Activated CD4-positive, alpha-beta T cell treated with anti-CD3 and anti-CD28 coated beads for 36 hours (primary cell): ENCODE data around the gene C1orf167. TPM values are rescaled to one million over a fixed set of nuclear protein-coding genes. Genes with fewer than 3 reads are reported as not detected.

ENCODE experiments used
- ATAC-seq: fragments of 200-7000 bp; cut with Tn5 transposase; one replicate; pipeline ENCODE4 v1.10.0; 2021; ENCODE audit warnings: mild to moderate bottlenecking, moderate library complexity
- CTCF ChIA-PET: fragments of 350-600 bp; sonication (Branson Sonifier 250); formaldehyde crosslinking; loops from one replicate; lab custom pipeline; 2021; ENCODE audit warnings: antibody characterized with exemption; lab: Charles Lee
- POLR2A ChIA-PET: fragments of 350-600 bp; sonication (Branson Sonifier 250); formaldehyde crosslinking; loops from one replicate; lab custom pipeline; 2021; ENCODE audit warnings: antibody characterized with exemption, inconsistent platforms; lab: Charles Lee
- DNase-seq: peaks from one replicate; pipeline ENCODE4 v3.0.0-alpha.2; 2020
- H3K27ac Mint-ChIP-seq: one replicate; pipeline ENCODE4 v1.8.0; 2021; ENCODE audit warnings: mixed read lengths
- H3K27me3 Mint-ChIP-seq: one replicate; pipeline ENCODE4 v1.8.0; 2021; ENCODE audit warnings: mixed read lengths
- H3K36me3 Mint-ChIP-seq: one replicate; pipeline ENCODE4 v1.8.0; 2021; ENCODE audit warnings: low read depth, mixed read lengths
- H3K4me1 Mint-ChIP-seq: one replicate; pipeline ENCODE4 v1.8.0; 2021; ENCODE audit warnings: mixed read lengths
- H3K4me3 Mint-ChIP-seq: one replicate; pipeline ENCODE4 v1.8.0; 2021; ENCODE audit warnings: mild to moderate bottlenecking, moderate library complexity, mixed read lengths
- H3K9me3 Mint-ChIP-seq: one replicate; pipeline ENCODE4 v1.8.0; 2021; ENCODE audit warnings: low read depth, mixed read lengths
- intact Hi-C, 2 experiments: fragments of 100-400 bp; cut with DNase I in 1 of 2; cut with micrococcal nuclease in 1 of 2; formaldehyde crosslinking; loops; one replicate each; pipeline versions ENCODE4 v1.14.2 to v1.15.1; 2022 to 2024; cut with DNase I, micrococcal nuclease
- total RNA-seq, 2 experiments: library from RNA; stranded (reverse); gene quantifications; one replicate each; pipeline ENCODE4 v1.2.3, GENCODE V29; 2021

Gene C1orf167
- total RNA-seq, 2 experiments from 2014 or later, result not detected

GRCh38 chr1:11764115-11764514, 2.1 kb downstream of the C1orf167 start:
- no peak for ATAC-seq
- peaks cover 15% of the 10 kb centered on the region for H3K27me3 Mint-ChIP-seq
- no peaks in the 10 kb centered on the region for H3K4me1 Mint-ChIP-seq
- ChIA-PET POLR2A (no interaction called here), CTCF (no interaction called here)
- no peaks in the 10 kb centered on the region for H3K36me3 Mint-ChIP-seq
- no peak overlapping the region for H3K27ac Mint-ChIP-seq
- intact Hi-C loops, result no loop called here
- no peak overlapping the region for H3K4me3 Mint-ChIP-seq
- DNase-seq, result no peak
- H3K9me3 Mint-ChIP-seq, result no peaks in the 10 kb centered on the region

- H3K9me3 Mint-ChIP-seq, result no peaks in the 10 kb centered on the region
- ATAC-seq, result no peak
- POLR2A ChIA-PET, result no interaction called here
- DNase-seq, result no peak
- no peaks in the 10 kb centered on the region for H3K36me3 Mint-ChIP-seq
- H3K4me3 Mint-ChIP-seq, result no peak overlapping the region
- H3K27me3 Mint-ChIP-seq, result peaks cover 15% of the 10 kb centered on the region
- H3K4me1 Mint-ChIP-seq, result no peaks in the 10 kb centered on the region
- intact Hi-C loops, result no loop called here
- H3K27ac Mint-ChIP-seq, result no peak overlapping the region
- CTCF ChIA-PET, result no interaction called here
These were observed 2.5 kb downstream of the C1orf167 start for GRCh38 chr1:11764519-11764918.

- ATAC-seq, result no peak
- ChIA-PET CTCF (no interaction called here), POLR2A (interaction anchor here (0.6 kb wide), 1 partner anchor 433 kb away, joined by 3 read pairs; no protein-coding TSS in a partner anchor)
- Mint-ChIP-seq H3K9me3 (no peaks in the 10 kb centered on the region), H3K27me3 (peaks cover 12% of the 10 kb centered on the region), H3K27ac (no peak overlapping the region), H3K4me3 (no peak overlapping the region), H3K4me1 (no peaks in the 10 kb centered on the region), H3K36me3 (no peaks in the 10 kb centered on the region)
- no peak for DNase-seq
- intact Hi-C loops, result no loop called here
These were observed 3.9 kb downstream of the C1orf167 start for GRCh38 chr1:11765661-11766428.

- H3K4me1 Mint-ChIP-seq, result no peaks in the 10 kb centered on the region
- DNase-seq (no peak), ATAC-seq (no peak)
- intact Hi-C loops, result no loop called here
- ChIA-PET POLR2A (interaction anchor here (0.6 kb wide), 1 partner anchor 433 kb away, joined by 3 read pairs; no protein-coding TSS in a partner anchor), CTCF (no interaction called here)
- H3K9me3 Mint-ChIP-seq, result no peaks in the 10 kb centered on the region
- peaks cover 8% of the 10 kb centered on the region for H3K27me3 Mint-ChIP-seq
- no peak overlapping the region for H3K4me3 Mint-ChIP-seq
- no peaks in the 10 kb centered on the region for H3K36me3 Mint-ChIP-seq
- H3K27ac Mint-ChIP-seq, result no peak overlapping the region
These were observed 4.4 kb downstream of the C1orf167 start for GRCh38 chr1:11766429-11766776.

- H3K4me3 Mint-ChIP-seq, result no peak overlapping the region
- no peaks in the 10 kb centered on the region for H3K36me3 Mint-ChIP-seq
- H3K9me3 Mint-ChIP-seq, result no peaks in the 10 kb centered on the region
- intact Hi-C loops, result no loop called here
- H3K27ac Mint-ChIP-seq, result no peak overlapping the region
- CTCF ChIA-PET, result no interaction called here
- DNase-seq (no peak), ATAC-seq (no peak)
- H3K4me1 Mint-ChIP-seq, result no peaks in the 10 kb centered on the region
- POLR2A ChIA-PET, result no interaction called here
- H3K27me3 Mint-ChIP-seq, result peaks cover 5% of the 10 kb centered on the region
These were observed 6.1 kb downstream of the C1orf167 start for GRCh38 chr1:11767922-11768704.

GRCh38 chr1:11768821-11769220, 6.8 kb downstream of the C1orf167 start:
- Mint-ChIP-seq H3K4me1 (no peaks in the 10 kb centered on the region), H3K4me3 (no peak overlapping the region), H3K9me3 (no peaks in the 10 kb centered on the region), H3K27me3 (peaks cover under 1% of the 10 kb centered on the region), H3K36me3 (no peaks in the 10 kb centered on the region), H3K27ac (no peak overlapping the region)
- DNase-seq (no peak), ATAC-seq (no peak)
- POLR2A ChIA-PET, result no interaction called here
- CTCF ChIA-PET, result no interaction called here
- intact Hi-C loops, result no loop called here

- Mint-ChIP-seq H3K27ac (no peak overlapping the region), H3K36me3 (no peaks in the 10 kb centered on the region), H3K27me3 (no peaks in the 10 kb centered on the region), H3K9me3 (no peaks in the 10 kb centered on the region), H3K4me1 (no peaks in the 10 kb centered on the region), H3K4me3 (no peak overlapping the region)
- ChIA-PET POLR2A (no interaction called here), CTCF (no interaction called here)
- DNase-seq (no peak), ATAC-seq (no peak)
- intact Hi-C loops, result no loop called here
These were observed 7.3 kb downstream of the C1orf167 start for GRCh38 chr1:11769274-11769673.

GRCh38 chr1:11770011-11770410, 8.0 kb downstream of the C1orf167 start:
- no peak overlapping the region for H3K4me3 Mint-ChIP-seq
- CTCF ChIA-PET, result no interaction called here

GRCh38 chr1:11771481-11772043, 9.6 kb downstream of the C1orf167 start:
- no peak for DNase-seq
- H3K4me1 Mint-ChIP-seq, result no peaks in the 10 kb centered on the region
- no peaks in the 10 kb centered on the region for H3K9me3 Mint-ChIP-seq
- intact Hi-C loops, result no loop called here
- POLR2A ChIA-PET, result no interaction called here
- H3K27ac Mint-ChIP-seq, result no peak overlapping the region
- no peaks in the 10 kb centered on the region for H3K36me3 Mint-ChIP-seq
- CTCF ChIA-PET, result no interaction called here
- no peak overlapping the region for H3K4me3 Mint-ChIP-seq
- ATAC-seq, result no peak
- H3K27me3 Mint-ChIP-seq, result no peaks in the 10 kb centered on the region

More at GRCh38 chr1:11770011-11770410, 8.0 kb downstream of the C1orf167 start:
- H3K4me1 Mint-ChIP-seq, result no peaks in the 10 kb centered on the region
- DNase-seq (no peak), ATAC-seq (no peak)
- H3K9me3 Mint-ChIP-seq, result no peaks in the 10 kb centered on the region
- no peaks in the 10 kb centered on the region for H3K27me3 Mint-ChIP-seq
- intact Hi-C loops, result no loop called here
- POLR2A ChIA-PET, result no interaction called here
- H3K36me3 Mint-ChIP-seq, result no peaks in the 10 kb centered on the region
- H3K27ac Mint-ChIP-seq, result no peak overlapping the region

- ChIA-PET POLR2A (no interaction called here), CTCF (interaction anchor here (0.6 kb wide), 1 partner anchor 13 kb away, joined by 3 read pairs; no protein-coding TSS in a partner anchor)
- H3K9me3 Mint-ChIP-seq, result no peaks in the 10 kb centered on the region
- H3K4me3 Mint-ChIP-seq, result no peak overlapping the region
- H3K27ac Mint-ChIP-seq, result no peak overlapping the region
- H3K4me1 Mint-ChIP-seq, result no peaks in the 10 kb centered on the region
- intact Hi-C loops, result no loop called here
- no peaks in the 10 kb centered on the region for H3K36me3 Mint-ChIP-seq
- DNase-seq (no peak), ATAC-seq (no peak)
- H3K27me3 Mint-ChIP-seq, result no peaks in the 10 kb centered on the region
These were observed 10.5 kb downstream of the C1orf167 start for GRCh38 chr1:11772458-11772857.

GRCh38 chr1:11774753-11775152, 12.8 kb downstream of the C1orf167 start:
- POLR2A ChIA-PET, result no interaction called here
- ATAC-seq (no peak), DNase-seq (no peak)
- intact Hi-C loops, result no loop called here
- H3K4me3 Mint-ChIP-seq, result no peak overlapping the region
- H3K4me1 Mint-ChIP-seq, result no peaks in the 10 kb centered on the region
- no peak overlapping the region for H3K27ac Mint-ChIP-seq
- H3K36me3 Mint-ChIP-seq, result no peaks in the 10 kb centered on the region
- CTCF ChIA-PET, result interaction anchor here (0.6 kb wide), 1 partner anchor 89 kb away, joined by 3 read pairs; no protein-coding TSS in a partner anchor
- no peaks in the 10 kb centered on the region for H3K27me3 Mint-ChIP-seq
- H3K9me3 Mint-ChIP-seq, result no peaks in the 10 kb centered on the region
